A549 (cell line): ENCODE results near the gene SLC35C1. TPM values are rescaled to one million over a fixed set of nuclear protein-coding genes. Genes with fewer than 3 reads are reported as not detected.

ENCODE experiments used
- ATAC-seq, 2 experiments: fragments of 200-7000 bp in 1 of 2; fragments of >200 bp in 1 of 2; cut with Nextera tagmentation in 1 of 2; cut with Tn5 transposase in 1 of 2; 3 replicates each; pipeline versions ENCODE4 v1.8.0 to v1.9.1; 2018 to 2020; ENCODE audit warnings: mild to moderate bottlenecking in 1 of 2, moderate library complexity in 1 of 2
- CTCF ChIA-PET: fragments of 300-600 bp; sonication (Branson Sonifier 250); formaldehyde crosslinking; extraction: SDS; loops from one replicate; lab custom pipeline; 2021; ENCODE audit warnings: antibody characterized with exemption, inconsistent platforms; lab: Yijun Ruan, JAX
- POLR2A ChIA-PET: fragments of 350-600 bp; formaldehyde crosslinking; extraction: SDS; loops from one replicate; lab custom pipeline; 2021; ENCODE audit warnings: antibody characterized with exemption, inconsistent platforms; lab: Yijun Ruan, JAX
- DNase-seq, 2 experiments: peaks; one replicate each; pipeline versions ENCODE4 v3.0.0 to v3.0.0-alpha.2; 2011 to 2016; ENCODE audit warnings: low read depth in 1 of 2, low spot score in 1 of 2
- FAIRE-seq: peaks from 2 replicates; lab custom pipeline; 2011; peaks lifted over from hg19 to GRCh38; lab: Jason Lieb, UNC
- H3K27ac ChIP-seq, 2 experiments: fragments of >200 bp; sonication (Bioruptor Twin); formaldehyde crosslinking; 3 replicates each; pipeline ENCODE4 v1.5.1; 2016 to 2017
- H3K4me1 ChIP-seq: fragments of >200 bp; sonication (Bioruptor Twin); formaldehyde crosslinking; 3 replicates; pipeline ENCODE4 v1.6.1; 2016
- H3K4me2 ChIP-seq: fragments of >200 bp; sonication (Bioruptor Twin); formaldehyde crosslinking; 3 replicates; pipeline ENCODE4 v1.6.1; 2016
- H3K4me3 ChIP-seq: fragments of >200 bp; sonication (Bioruptor Twin); formaldehyde crosslinking; 3 replicates; pipeline ENCODE4 v1.5.1; 2016
- H3K9me3 ChIP-seq: fragments of >200 bp; sonication (Bioruptor Twin); formaldehyde crosslinking; 3 replicates; pipeline ENCODE4 v1.6.1; 2016
- BHLHE40 ChIP-seq: IDR thresholded peaks from 2 replicates; pipeline ENCODE4 v1.6.1; 2012; ENCODE audit warnings: low read depth, low read length, inconsistent platforms
- CHD4 ChIP-seq: fragments of 200-600 bp; sonication (generic); IDR thresholded peaks from 2 replicates; pipeline ENCODE4 v1.6.1; 2016; ENCODE audit warnings: antibody characterized with exemption, mild to moderate bottlenecking, borderline replicate concordance
- EP300 ChIP-seq, 2 experiments: fragments of >200 bp; sonication (Bioruptor Twin); formaldehyde crosslinking; IDR thresholded peaks; 2 replicates in 1 of 2; 3 replicates in 1 of 2; pipeline ENCODE4 v1.6.1; 2016 to 2017
- FOXS1 ChIP-seq: fragments of 250-450 bp; sonication (Bioruptor Pico); IDR thresholded peaks from 2 replicates; pipeline ENCODE4 v1.5.0; 2020; ENCODE audit warnings: mild to moderate bottlenecking, moderate library complexity
- KDM5A ChIP-seq: fragments of 200-600 bp; sonication (generic); IDR thresholded peaks from 2 replicates; pipeline ENCODE4 v1.6.1; 2016; ENCODE audit warnings: antibody characterized with exemption, mild to moderate bottlenecking
- MAFK ChIP-seq: fragments of 450-650 bp; IDR thresholded peaks from 2 replicates; pipeline ENCODE4 v1.6.1; 2014; ENCODE audit not compliant: partially characterized antibody
- POLR2AphosphoS2 ChIP-seq: conservative IDR thresholded peaks from 2 replicates; pipeline ENCODE4 v1.6.1; 2012; ENCODE audit warnings: low read length, improper control_type of control experiment, inconsistent platforms
- RARB ChIP-seq: fragments of 250-450 bp; sonication (Bioruptor Pico); IDR thresholded peaks from 2 replicates; pipeline ENCODE4 v1.8.0; 2021; ENCODE audit warnings: mild to moderate bottlenecking, moderate library complexity
- SREBF2 ChIP-seq: fragments of 450-650 bp; IDR thresholded peaks from 2 replicates; pipeline ENCODE4 v1.6.1; 2014; ENCODE audit warnings: mild to moderate bottlenecking, moderate library complexity
- TFCP2L1 ChIP-seq: fragments of 250-450 bp; sonication (Bioruptor Pico); IDR thresholded peaks from 2 replicates; pipeline ENCODE4 v1.5.0; 2021; ENCODE audit warnings: mild to moderate bottlenecking
- TP53 ChIP-seq: fragments of 250-450 bp; sonication (Bioruptor Pico); IDR thresholded peaks from 2 replicates; pipeline ENCODE4 v1.5.0; 2021; ENCODE audit warnings: mild to moderate bottlenecking, moderate library complexity
- ZC3H11A ChIP-seq: fragments of 450-650 bp; IDR thresholded peaks from 2 replicates; pipeline ENCODE4 v1.6.1; 2014; ENCODE audit warnings: antibody characterized with exemption, mild to moderate bottlenecking
- ZFP36 ChIP-seq: fragments of 450-650 bp; IDR thresholded peaks from 2 replicates; pipeline ENCODE4 v1.6.1; 2014; ENCODE audit warnings: borderline replicate concordance; ENCODE audit not compliant: partially characterized antibody
- WGBS: methylation state at CpG from one replicate; pipeline ENCODE4 v1.1.6; 2017; ENCODE audit errors: missing lambda C conversion rate; 5-methylcytosine and 5-hydroxymethylcytosine counted together
- polyA plus RNA-seq, 4 experiments: library from polyadenylated mRNA; depleted of rRNA in 3 of 4; stranded (reverse); fragments of >200 nt; fragmentation: RNase III in 1 of 4; extraction: RNeasy Plus Mini Kit Qiagen cat#74134 plus additional on column Dnase treatment in 1 of 4; gene quantifications; 2 replicates in 3 of 4; 3 replicates in 1 of 4; pipeline ENCODE4 v1.2.3, GENCODE V29; 2011 to 2017
- TF ChIP-seq, protein P1 (sequence below): fragments of >200 bp; sonication (Bioruptor Twin); formaldehyde crosslinking; IDR thresholded peaks from 3 replicates; pipeline ENCODE4 v1.6.1; 2016
- TF ChIP-seq, protein P2 (sequence below): IDR thresholded peaks from 2 replicates; pipeline ENCODE4 v1.6.1; 2012
- TF ChIP-seq, protein P3 (sequence below): fragments of 200-600 bp; sonication (generic); IDR thresholded peaks from 2 replicates; pipeline ENCODE4 v1.6.1; 2016; ENCODE audit warnings: antibody characterized with exemption, mild to moderate bottlenecking, moderate library complexity
- TF ChIP-seq, protein P4 (sequence below): fragments of 250-450 bp; sonication (Bioruptor Pico); IDR thresholded peaks from 2 replicates; pipeline ENCODE4 v1.5.0; 2021; ENCODE audit warnings: mild to moderate bottlenecking, moderate library complexity, borderline replicate concordance
- TF ChIP-seq, protein P5 (sequence below): fragments of >200 bp; sonication (Bioruptor Twin); formaldehyde crosslinking; IDR thresholded peaks from 2 replicates; pipeline ENCODE4 v1.6.1; 2016

Gene SLC35C1
- polyA plus RNA-seq, 2 of the 4 experiments (the other 2 are of a cell fraction): 3.3 to 14.0 TPM

DNA sequence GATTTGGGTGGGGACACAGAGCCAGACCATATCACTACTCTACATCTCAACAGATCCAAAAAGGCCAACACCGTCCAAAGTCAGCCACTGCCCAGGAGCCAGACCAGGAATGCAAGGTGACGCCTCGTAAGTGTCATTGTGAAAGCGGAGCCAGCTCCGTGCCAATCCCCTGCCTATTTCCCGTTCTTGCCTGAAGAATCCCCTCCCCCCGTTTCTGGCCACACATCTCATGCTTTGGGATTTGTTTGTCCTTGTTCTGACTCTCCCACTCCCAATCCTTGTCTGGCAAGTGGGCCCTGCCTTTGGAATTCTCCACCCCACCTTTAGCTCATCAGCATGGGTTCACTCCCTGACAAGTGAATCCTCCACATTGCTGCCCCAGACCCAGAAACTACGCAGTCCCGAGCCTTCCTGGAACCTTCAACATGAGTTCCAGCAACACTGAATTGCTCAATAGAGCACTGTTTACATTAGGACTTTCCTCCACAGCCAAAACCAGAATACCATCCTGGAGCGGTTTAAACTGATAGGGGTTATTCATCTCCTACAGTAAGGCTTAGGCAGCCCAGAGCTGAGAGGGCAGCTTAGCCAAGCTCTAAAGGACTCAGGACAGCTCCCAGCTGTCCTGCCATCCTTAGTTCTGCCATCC lies 6.0 kb upstream of the SLC35C1 start:
- Histone ChIP-seq H3K27ac (no peak overlapping the region), H3K4me1 (0 out of 3 replicates have a peak, but pooled peaks cover 4% of the 10 kb centered on the region), H3K9me3 (no peaks in the 10 kb centered on the region), H3K4me2 (no peak overlapping the region), H3K4me3 (no peak overlapping the region)
- WGBS: 81% methylated on average over 10 of the region's 10 CpGs
- DNase-seq: no peak
- no peak for TF ChIP-seq MAFK
- TF ChIP-seq, protein P1, sequence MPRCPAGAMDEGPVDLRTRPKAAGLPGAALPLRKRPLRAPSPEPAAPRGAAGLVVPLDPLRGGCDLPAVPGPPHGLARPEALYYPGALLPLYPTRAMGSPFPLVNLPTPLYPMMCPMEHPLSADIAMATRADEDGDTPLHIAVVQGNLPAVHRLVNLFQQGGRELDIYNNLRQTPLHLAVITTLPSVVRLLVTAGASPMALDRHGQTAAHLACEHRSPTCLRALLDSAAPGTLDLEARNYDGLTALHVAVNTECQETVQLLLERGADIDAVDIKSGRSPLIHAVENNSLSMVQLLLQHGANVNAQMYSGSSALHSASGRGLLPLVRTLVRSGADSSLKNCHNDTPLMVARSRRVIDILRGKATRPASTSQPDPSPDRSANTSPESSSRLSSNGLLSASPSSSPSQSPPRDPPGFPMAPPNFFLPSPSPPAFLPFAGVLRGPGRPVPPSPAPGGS: no peak
- TF ChIP-seq FOXS1 (CRISPR knock-in tag): no peak
- no peak for TF ChIP-seq KDM5A
- no peak for TF ChIP-seq ZFP36
- no peak for TF ChIP-seq RARB (CRISPR knock-in tag)
- TF ChIP-seq, protein P2, sequence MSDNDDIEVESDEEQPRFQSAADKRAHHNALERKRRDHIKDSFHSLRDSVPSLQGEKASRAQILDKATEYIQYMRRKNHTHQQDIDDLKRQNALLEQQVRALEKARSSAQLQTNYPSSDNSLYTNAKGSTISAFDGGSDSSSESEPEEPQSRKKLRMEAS: no peak
- no peak for TF ChIP-seq TP53 (CRISPR knock-in tag)
- TF ChIP-seq EP300 (IDR thresholded peaks at IDR 0.05): no peak
- no peak for TF ChIP-seq CHD4
- TF ChIP-seq BHLHE40: no peak
- TF ChIP-seq, protein P3, sequence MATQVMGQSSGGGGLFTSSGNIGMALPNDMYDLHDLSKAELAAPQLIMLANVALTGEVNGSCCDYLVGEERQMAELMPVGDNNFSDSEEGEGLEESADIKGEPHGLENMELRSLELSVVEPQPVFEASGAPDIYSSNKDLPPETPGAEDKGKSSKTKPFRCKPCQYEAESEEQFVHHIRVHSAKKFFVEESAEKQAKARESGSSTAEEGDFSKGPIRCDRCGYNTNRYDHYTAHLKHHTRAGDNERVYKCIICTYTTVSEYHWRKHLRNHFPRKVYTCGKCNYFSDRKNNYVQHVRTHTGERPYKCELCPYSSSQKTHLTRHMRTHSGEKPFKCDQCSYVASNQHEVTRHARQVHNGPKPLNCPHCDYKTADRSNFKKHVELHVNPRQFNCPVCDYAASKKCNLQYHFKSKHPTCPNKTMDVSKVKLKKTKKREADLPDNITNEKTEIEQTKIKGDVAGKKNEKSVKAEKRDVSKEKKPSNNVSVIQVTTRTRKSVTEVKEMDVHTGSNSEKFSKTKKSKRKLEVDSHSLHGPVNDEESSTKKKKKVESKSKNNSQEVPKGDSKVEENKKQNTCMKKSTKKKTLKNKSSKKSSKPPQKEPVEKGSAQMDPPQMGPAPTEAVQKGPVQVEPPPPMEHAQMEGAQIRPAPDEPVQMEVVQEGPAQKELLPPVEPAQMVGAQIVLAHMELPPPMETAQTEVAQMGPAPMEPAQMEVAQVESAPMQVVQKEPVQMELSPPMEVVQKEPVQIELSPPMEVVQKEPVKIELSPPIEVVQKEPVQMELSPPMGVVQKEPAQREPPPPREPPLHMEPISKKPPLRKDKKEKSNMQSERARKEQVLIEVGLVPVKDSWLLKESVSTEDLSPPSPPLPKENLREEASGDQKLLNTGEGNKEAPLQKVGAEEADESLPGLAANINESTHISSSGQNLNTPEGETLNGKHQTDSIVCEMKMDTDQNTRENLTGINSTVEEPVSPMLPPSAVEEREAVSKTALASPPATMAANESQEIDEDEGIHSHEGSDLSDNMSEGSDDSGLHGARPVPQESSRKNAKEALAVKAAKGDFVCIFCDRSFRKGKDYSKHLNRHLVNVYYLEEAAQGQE: no peak
- TF ChIP-seq, protein P4, sequence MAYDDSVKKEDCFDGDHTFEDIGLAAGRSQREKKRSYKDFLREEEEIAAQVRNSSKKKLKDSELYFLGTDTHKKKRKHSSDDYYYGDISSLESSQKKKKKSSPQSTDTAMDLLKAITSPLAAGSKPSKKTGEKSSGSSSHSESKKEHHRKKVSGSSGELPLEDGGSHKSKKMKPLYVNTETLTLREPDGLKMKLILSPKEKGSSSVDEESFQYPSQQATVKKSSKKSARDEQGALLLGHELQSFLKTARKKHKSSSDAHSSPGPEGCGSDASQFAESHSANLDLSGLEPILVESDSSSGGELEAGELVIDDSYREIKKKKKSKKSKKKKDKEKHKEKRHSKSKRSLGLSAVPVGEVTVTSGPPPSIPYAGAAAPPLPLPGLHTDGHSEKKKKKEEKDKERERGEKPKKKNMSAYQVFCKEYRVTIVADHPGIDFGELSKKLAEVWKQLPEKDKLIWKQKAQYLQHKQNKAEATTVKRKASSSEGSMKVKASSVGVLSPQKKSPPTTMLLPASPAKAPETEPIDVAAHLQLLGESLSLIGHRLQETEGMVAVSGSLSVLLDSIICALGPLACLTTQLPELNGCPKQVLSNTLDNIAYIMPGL (CRISPR knock-in tag): no peak
- TF ChIP-seq TFCP2L1 (CRISPR knock-in tag): no peak
- TF ChIP-seq, protein P5, sequence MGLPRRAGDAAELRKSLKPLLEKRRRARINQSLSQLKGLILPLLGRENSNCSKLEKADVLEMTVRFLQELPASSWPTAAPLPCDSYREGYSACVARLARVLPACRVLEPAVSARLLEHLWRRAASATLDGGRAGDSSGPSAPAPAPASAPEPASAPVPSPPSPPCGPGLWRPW: no peak
- no peak for TF ChIP-seq SREBF2
- no peak for TF ChIP-seq POLR2AphosphoS2
- CTCF ChIA-PET: interaction anchor here (7.1 kb wide), 1 partner anchor 27 kb away, joined by 44 read pairs; no protein-coding TSS in a partner anchor
- POLR2A ChIA-PET: no interaction called here
- no peak for ATAC-seq
- FAIRE-seq: no peak

DNA sequence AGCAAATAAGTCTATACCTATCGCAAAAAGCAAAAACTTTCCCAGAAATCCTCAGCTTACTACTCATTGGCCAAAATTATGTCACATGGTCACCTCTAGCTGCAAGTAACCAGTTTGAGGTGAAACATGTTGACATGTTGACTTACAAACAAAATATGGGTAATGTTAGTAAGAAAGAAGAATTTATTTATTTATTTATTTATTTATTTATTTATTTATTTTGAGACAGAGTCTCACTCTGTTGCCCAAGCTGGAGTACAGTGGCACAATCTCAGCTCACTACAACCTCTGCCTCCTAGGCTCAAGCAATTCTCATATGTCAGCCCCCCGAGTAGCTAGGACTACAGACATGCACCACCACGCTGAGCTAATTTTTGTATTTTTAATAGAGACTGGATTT lies 5.4 kb upstream of the SLC35C1 start:
- TF ChIP-seq TFCP2L1 (CRISPR knock-in tag): no peak
- peak; percentile 83 for TF ChIP-seq ZC3H11A
- TF ChIP-seq, all 56 proteins: peak for 1
- ChIA-PET POLR2A (no interaction called here), CTCF (interaction anchor here (0.6 to 7.1 kb wide), 3 partner anchors 28 to 530 kb away, joined by 3 to 44 read pairs (median 4); no protein-coding TSS in a partner anchor)
- H3K9me3 ChIP-seq: no peaks in the 10 kb centered on the region
- FAIRE-seq (no peak), ATAC-seq (no peak), DNase-seq (no peak)
- no peak overlapping the region for H3K4me2 ChIP-seq
- 0 out of 3 replicates have a peak, but pooled peaks cover 4% of the 10 kb centered on the region for H3K4me1 ChIP-seq
- H3K4me3 ChIP-seq: no peak overlapping the region
- WGBS: 82% methylated on average over 3 of the region's 3 CpGs
- no peak overlapping the region for H3K27ac ChIP-seq
